SK-N-SH (cell line): Measurements from ENCODE around the gene RAI14. TPM values are rescaled to one million over a fixed set of nuclear protein-coding genes. Genes with fewer than 3 reads are reported as not detected.
A peak's percentile ranks its signal among the peaks of the same experiment; 100 is the strongest.

Experiments
- CTCF ChIA-PET: fragments of 300-600, 350-600 bp; formaldehyde crosslinking; extraction: SDS; loops from one replicate; lab custom pipeline; 2021; lab: Yijun Ruan, JAX
- POLR2A ChIA-PET: fragments of 350-600 bp; sonication (Branson Sonifier 250); formaldehyde crosslinking; extraction: SDS; loops from one replicate; lab custom pipeline; 2020; ENCODE audit warnings: antibody characterized with exemption, inconsistent platforms; lab: Yijun Ruan, JAX
- DNase-seq: peaks from one replicate; pipeline ENCODE4 v3.0.0; 2012
- H2AFZ ChIP-seq: fragments of 200-600 bp; sonication (generic); 2 replicates; pipeline ENCODE4 v1.8.1; 2016; ENCODE audit warnings: antibody characterized with exemption, mild to moderate bottlenecking, low read depth
- H3F3A ChIP-seq: fragments of 200-600 bp; sonication (generic); replicated peaks from 2 replicates; pipeline ENCODE3; 2016; ENCODE audit warnings: antibody characterized with exemption, mild to moderate bottlenecking; ENCODE audit not compliant: insufficient read depth
- H3K27ac ChIP-seq, 2 experiments: fragments of 200-500 bp in 1 of 2; fragments of 200-600 bp in 1 of 2; sonication (Bioruptor generic) in 1 of 2; sonication (generic), shearing (Covaris generic) in 1 of 2; 2 replicates each; pipeline versions ENCODE4 v1.5.1 to v1.6.1; 2014 to 2016; ENCODE audit warnings: low read depth in 2 of 2, inconsistent platforms in 1 of 2, low read length in 1 of 2, mild to moderate bottlenecking in 1 of 2, mixed read lengths in 1 of 2
- H3K27me3 ChIP-seq: fragments of 200-600 bp; sonication (generic), shearing (Covaris generic); 2 replicates; pipeline ENCODE4 v1.6.1; 2016; ENCODE audit warnings: mixed run types; ENCODE audit not compliant: insufficient read depth
- H3K36me3 ChIP-seq, 2 experiments: fragments of 200-500 bp in 1 of 2; fragments of 200-600 bp in 1 of 2; sonication (Bioruptor generic) in 1 of 2; sonication (generic) in 1 of 2; replicated peaks in 1 of 2; 2 replicates each; pipeline versions ENCODE3 to v1.5.1; 2014 to 2016; ENCODE audit warnings: low read length in 1 of 2, mild to moderate bottlenecking in 1 of 2; ENCODE audit not compliant: insufficient read depth in 2 of 2, control insufficient read depth in 1 of 2
- H3K4me1 ChIP-seq, 2 experiments: fragments of 200-500 bp in 1 of 2; fragments of 200-600 bp in 1 of 2; sonication (Bioruptor generic) in 1 of 2; sonication (generic), shearing (Covaris generic) in 1 of 2; 2 replicates each; pipeline versions ENCODE4 v1.5.1 to v1.6.1; 2014 to 2016; ENCODE audit warnings: low read depth in 1 of 2, low read length in 1 of 2, mixed run types in 1 of 2; ENCODE audit not compliant: insufficient read depth in 2 of 2, control insufficient read depth in 1 of 2
- H3K4me2 ChIP-seq: fragments of 200-600 bp; sonication (generic), shearing (Covaris generic); 2 replicates; pipeline ENCODE4 v1.6.1; 2017; ENCODE audit warnings: mixed run types
- H3K4me3 ChIP-seq, 2 experiments: fragments of 200-500 bp in 1 of 2; fragments of 200-600 bp in 1 of 2; sonication (Bioruptor generic) in 1 of 2; sonication (generic), shearing (Covaris generic) in 1 of 2; 2 replicates each; pipeline versions ENCODE4 v1.5.1 to v1.8.1; 2014 to 2016; ENCODE audit warnings: low read depth in 2 of 2, inconsistent platforms in 1 of 2, low read length in 1 of 2, mild to moderate bottlenecking in 1 of 2, mixed read lengths in 1 of 2, moderate library complexity in 1 of 2
- H3K79me2 ChIP-seq: fragments of 200-600 bp; sonication (generic); 2 replicates; pipeline ENCODE4 v1.8.1; 2017; ENCODE audit warnings: mild to moderate bottlenecking; ENCODE audit not compliant: insufficient read depth
- H3K9ac ChIP-seq: fragments of 200-600 bp; sonication (generic); 2 replicates; pipeline ENCODE4 v1.6.1; 2017; ENCODE audit warnings: mixed run types
- H3K9me2 ChIP-seq: fragments of 200-600 bp; sonication (generic); 2 replicates; pipeline ENCODE4 v1.6.1; 2017; ENCODE audit warnings: mixed run types
- H3K9me3 ChIP-seq: fragments of 200-600 bp; sonication (generic); 2 replicates; pipeline ENCODE4 v1.6.1; 2017; ENCODE audit warnings: mixed run types, mild to moderate bottlenecking, moderate library complexity
- H4K20me1 ChIP-seq: fragments of 200-600 bp; sonication (generic); 2 replicates; pipeline ENCODE4 v1.6.1; 2017; ENCODE audit warnings: mild to moderate bottlenecking, mixed run types; ENCODE audit not compliant: insufficient read depth
- CHD2 ChIP-seq: fragments of 150-350 bp; IDR thresholded peaks from 2 replicates; pipeline ENCODE4 v1.6.1; 2018; ENCODE audit warnings: low read length; ENCODE audit not compliant: partially characterized antibody
- ELF1 ChIP-seq: IDR thresholded peaks from 2 replicates; pipeline ENCODE4 v1.4.0; 2012
- EP300 ChIP-seq, 2 experiments: IDR thresholded peaks; 2 replicates each; pipeline versions ENCODE4 v1.4.0 to v1.6.1; 2012; ENCODE audit warnings: borderline replicate concordance in 1 of 2, low read depth in 1 of 2, low read length in 1 of 2
- FOXJ3 ChIP-seq: sonication (generic); formaldehyde crosslinking; IDR thresholded peaks from 2 replicates; pipeline ENCODE4 v1.5.1; 2020; ENCODE audit warnings: mild to moderate bottlenecking, missing genetic modification reagents
- GABPA ChIP-seq: IDR thresholded peaks from 2 replicates; pipeline ENCODE4 v1.4.0; 2012; ENCODE audit warnings: low read depth, mild to moderate bottlenecking
- GATA2 ChIP-seq: sonication (generic); formaldehyde crosslinking; IDR thresholded peaks from 2 replicates; pipeline ENCODE4 v1.5.0; 2020; ENCODE audit warnings: mild to moderate bottlenecking, missing genetic modification reagents
- JUND ChIP-seq: IDR thresholded peaks from 2 replicates; pipeline ENCODE4 v1.4.0; 2012
- MXI1 ChIP-seq: IDR thresholded peaks from 2 replicates; pipeline ENCODE4 v1.6.1; 2012; ENCODE audit warnings: mild to moderate bottlenecking, low read depth, low read length, improper control_type of control experiment
- NFIC ChIP-seq: IDR thresholded peaks from 2 replicates; pipeline ENCODE4 v1.4.0; 2012; ENCODE audit warnings: borderline replicate concordance
- NRF1 ChIP-seq: IDR thresholded peaks from 2 replicates; pipeline ENCODE4 v1.6.1; 2012; ENCODE audit warnings: low read depth, mild to moderate bottlenecking, low read length
- POLR2AphosphoS5 ChIP-seq: IDR thresholded peaks from 2 replicates; pipeline ENCODE4 v1.6.1; 2012; ENCODE audit warnings: low read depth, low read length
- RAD21 ChIP-seq: IDR thresholded peaks from 2 replicates; pipeline ENCODE4 v1.6.1; 2012; ENCODE audit warnings: mild to moderate bottlenecking, low read length
- RFX5 ChIP-seq: IDR thresholded peaks from 2 replicates; pipeline ENCODE4 v1.6.1; 2012; ENCODE audit warnings: mild to moderate bottlenecking, improper control_type of control experiment, low read length
- SIN3A ChIP-seq: IDR thresholded peaks from 2 replicates; pipeline ENCODE4 v1.6.1; 2012; ENCODE audit warnings: low read depth, mild to moderate bottlenecking, low read length, moderate library complexity, borderline replicate concordance
- TAF1 ChIP-seq: IDR thresholded peaks from 2 replicates; pipeline ENCODE4 v1.6.1; 2012; ENCODE audit warnings: low read depth, mild to moderate bottlenecking, low read length, moderate library complexity, borderline replicate concordance
- YY1 ChIP-seq: IDR thresholded peaks from 2 replicates; pipeline ENCODE4 v1.4.0; 2012; ENCODE audit warnings: low read depth, mild to moderate bottlenecking
- WGBS: methylation state at CpG from one replicate; pipeline ENCODE4 v1.1.6; 2017; ENCODE audit warnings: low lambda C conversion rate; 5-methylcytosine and 5-hydroxymethylcytosine counted together
- polyA plus RNA-seq, 3 experiments: library from polyadenylated mRNA; depleted of rRNA; stranded (reverse); fragments of >200 nt; gene quantifications; 2 replicates each; pipeline ENCODE4 v1.2.3, GENCODE V29; 2012
- TF ChIP-seq, protein P1 (sequence below): IDR thresholded peaks from 2 replicates; pipeline ENCODE4 v1.4.0; 2012; ENCODE audit warnings: low read depth, borderline replicate concordance
- TF ChIP-seq, protein P2 (sequence below): IDR thresholded peaks from 2 replicates; pipeline ENCODE4 v1.4.0; 2012; ENCODE audit warnings: low read depth
- TF ChIP-seq, protein P3 (sequence below): fragments of 200-600 bp; sonication (generic); IDR thresholded peaks from 2 replicates; pipeline ENCODE4 v1.6.1; 2017; ENCODE audit warnings: antibody characterized with exemption, mild to moderate bottlenecking, moderate library complexity

Gene RAI14
- polyA plus RNA-seq, 1 of the 3 experiments (the other 2 are of a cell fraction), result 53.2 TPM

DNA sequence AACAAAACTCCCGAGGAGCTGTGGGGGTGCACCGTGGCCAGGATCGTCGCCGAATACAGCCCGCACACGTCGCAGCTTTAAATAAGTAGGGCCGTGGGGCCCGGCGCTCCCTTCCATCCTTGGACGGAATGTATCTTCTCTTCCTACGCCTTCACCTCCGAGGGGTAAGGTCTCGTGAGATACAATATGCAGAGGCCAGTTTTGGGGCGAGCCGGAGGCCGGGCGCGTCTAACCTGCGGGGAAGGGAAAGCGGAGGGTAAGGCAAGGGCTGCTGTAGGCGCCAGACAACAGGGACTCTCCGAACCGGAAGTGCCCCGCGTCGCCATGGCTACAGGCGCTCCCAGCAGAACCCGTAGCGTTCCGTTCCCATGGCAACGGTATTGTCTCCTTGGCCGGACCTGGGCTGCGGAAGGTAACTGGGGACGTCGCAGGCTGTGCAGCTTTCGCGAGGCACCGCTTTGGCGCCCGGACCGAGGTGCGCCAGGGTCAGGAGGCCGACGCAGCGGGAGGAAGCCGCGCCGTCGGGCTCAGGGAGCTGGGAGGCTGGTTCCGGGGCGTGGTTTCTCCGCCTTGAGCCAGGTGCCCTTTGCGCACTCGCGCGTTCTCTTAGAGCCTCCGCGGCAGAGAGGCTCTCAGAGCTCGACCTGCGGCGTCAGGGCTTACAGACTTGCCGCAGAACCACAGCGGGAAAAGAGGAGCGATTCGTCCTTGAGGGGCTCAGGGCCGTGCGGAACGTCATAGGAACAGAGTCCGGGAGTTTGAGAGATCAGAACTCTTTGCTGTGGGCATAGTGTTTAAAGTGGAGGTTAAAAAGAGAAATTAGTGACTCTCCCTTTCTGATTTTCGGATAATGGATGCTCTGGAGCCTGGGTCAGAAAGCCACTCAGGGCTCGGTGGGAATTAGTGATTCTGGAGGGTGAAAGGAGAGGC, 182.9 kb downstream of the RAI14 start, which contains the start of gene TTC23L:
TTC23L (plus strand) TSS at position 380 of the 930 bp plus-strand sequence. CDS start 1,508 bp downstream, outside the sequence.
- Histone ChIP-seq H2AFZ (peak within 1 kb of the TSS; percentile 95), H3K4me1 (peaks cover 0 to 6% of the 10 kb centered on the region in 2 experiments; a peak in 1 of 4 replicates), H3F3A (peaks cover 14% of the 10 kb centered on the region), H3K4me2 (peak within 1 kb of the TSS; percentile 76), H3K27ac (peak within 1 kb of the TSS; percentile 55 to 72), H3K79me2 (no peaks in the 10 kb centered on the region), H3K9ac (peak within 1 kb of the TSS; percentile 71), H3K9me3 (no peaks in the 10 kb centered on the region), H3K27me3 (no peaks in the 10 kb centered on the region), H3K36me3 (peaks cover 0 to 6% of the 10 kb centered on the region in 2 experiments), H3K4me3 (peak within 1 kb of the TSS; percentile 67 to 70), H3K9me2 (no peaks in the 10 kb centered on the region), H4K20me1 (no peaks in the 10 kb centered on the region)
- DNase-seq, result peak; percentile 85
- TF ChIP-seq GABPA, result peak; percentile 77
- no peak for TF ChIP-seq JUND
- peak; percentile 53; the same call in 1 of the 2 replicates for TF ChIP-seq YY1
- TF ChIP-seq, protein P1, sequence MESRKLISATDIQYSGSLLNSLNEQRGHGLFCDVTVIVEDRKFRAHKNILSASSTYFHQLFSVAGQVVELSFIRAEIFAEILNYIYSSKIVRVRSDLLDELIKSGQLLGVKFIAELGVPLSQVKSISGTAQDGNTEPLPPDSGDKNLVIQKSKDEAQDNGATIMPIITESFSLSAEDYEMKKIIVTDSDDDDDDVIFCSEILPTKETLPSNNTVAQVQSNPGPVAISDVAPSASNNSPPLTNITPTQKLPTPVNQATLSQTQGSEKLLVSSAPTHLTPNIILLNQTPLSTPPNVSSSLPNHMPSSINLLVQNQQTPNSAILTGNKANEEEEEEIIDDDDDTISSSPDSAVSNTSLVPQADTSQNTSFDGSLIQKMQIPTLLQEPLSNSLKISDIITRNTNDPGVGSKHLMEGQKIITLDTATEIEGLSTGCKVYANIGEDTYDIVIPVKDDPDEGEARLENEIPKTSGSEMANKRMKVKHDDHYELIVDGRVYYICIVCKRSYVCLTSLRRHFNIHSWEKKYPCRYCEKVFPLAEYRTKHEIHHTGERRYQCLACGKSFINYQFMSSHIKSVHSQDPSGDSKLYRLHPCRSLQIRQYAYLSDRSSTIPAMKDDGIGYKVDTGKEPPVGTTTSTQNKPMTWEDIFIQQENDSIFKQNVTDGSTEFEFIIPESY, result no peak
- peak; percentile 58; the same call in 1 of the 2 replicates for TF ChIP-seq ELF1
- peak; percentile 39; the same call in 1 of the 2 replicates for TF ChIP-seq SIN3A
- TF ChIP-seq CHD2, result peak; percentile 38
- no peak for TF ChIP-seq GATA2 (CRISPR knock-in tag)
- 0 out of 2 replicates have a peak, but pooled peaks have one; percentile 39 for TF ChIP-seq FOXJ3 (CRISPR knock-in tag)
- TF ChIP-seq, protein P2, sequence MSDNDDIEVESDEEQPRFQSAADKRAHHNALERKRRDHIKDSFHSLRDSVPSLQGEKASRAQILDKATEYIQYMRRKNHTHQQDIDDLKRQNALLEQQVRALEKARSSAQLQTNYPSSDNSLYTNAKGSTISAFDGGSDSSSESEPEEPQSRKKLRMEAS, result peak; percentile 69
- TF ChIP-seq, protein P3, sequence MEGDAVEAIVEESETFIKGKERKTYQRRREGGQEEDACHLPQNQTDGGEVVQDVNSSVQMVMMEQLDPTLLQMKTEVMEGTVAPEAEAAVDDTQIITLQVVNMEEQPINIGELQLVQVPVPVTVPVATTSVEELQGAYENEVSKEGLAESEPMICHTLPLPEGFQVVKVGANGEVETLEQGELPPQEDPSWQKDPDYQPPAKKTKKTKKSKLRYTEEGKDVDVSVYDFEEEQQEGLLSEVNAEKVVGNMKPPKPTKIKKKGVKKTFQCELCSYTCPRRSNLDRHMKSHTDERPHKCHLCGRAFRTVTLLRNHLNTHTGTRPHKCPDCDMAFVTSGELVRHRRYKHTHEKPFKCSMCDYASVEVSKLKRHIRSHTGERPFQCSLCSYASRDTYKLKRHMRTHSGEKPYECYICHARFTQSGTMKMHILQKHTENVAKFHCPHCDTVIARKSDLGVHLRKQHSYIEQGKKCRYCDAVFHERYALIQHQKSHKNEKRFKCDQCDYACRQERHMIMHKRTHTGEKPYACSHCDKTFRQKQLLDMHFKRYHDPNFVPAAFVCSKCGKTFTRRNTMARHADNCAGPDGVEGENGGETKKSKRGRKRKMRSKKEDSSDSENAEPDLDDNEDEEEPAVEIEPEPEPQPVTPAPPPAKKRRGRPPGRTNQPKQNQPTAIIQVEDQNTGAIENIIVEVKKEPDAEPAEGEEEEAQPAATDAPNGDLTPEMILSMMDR, result no peak
- TF ChIP-seq NFIC, result no peak
- TF ChIP-seq TAF1, result peak; percentile 72
- no peak for TF ChIP-seq RAD21
- peak; percentile 54; the same call in 1 of the 2 replicates for TF ChIP-seq RFX5
- peak; percentile 46 for TF ChIP-seq NRF1
- peak; percentile 77 for TF ChIP-seq MXI1
- no peak for TF ChIP-seq EP300 (IDR thresholded peaks at IDR 0.05; ENCODE audit: borderline replicate concordance in 1 of 2, low read depth in 1 of 2, low read length in 1 of 2)
- peak; percentile 87 for TF ChIP-seq POLR2AphosphoS5
- ChIA-PET CTCF (interaction anchor here (0.6 to 0.8 kb wide), 2 partner anchors 345 to 1007 kb away, joined by 3 read pairs; no protein-coding TSS in a partner anchor), POLR2A (interaction anchor here (0.6 to 0.7 kb wide), 2 partner anchors 16 to 30 kb away, joined by 3 read pairs; no protein-coding TSS in a partner anchor)
- 2% methylated on average over 32 of the region's 73 CpGs for WGBS
